HS-27A (cell line): Measurements from ENCODE around the gene TRIP6.
"Not testable (repeated sequence)": the region's sequence is repeated elsewhere in the genome, so short reads cannot be mapped to it uniquely, and the experiment has no call there.

Source experiments
- DNase-seq: peaks from one replicate; pipeline ENCODE4 v3.0.0-alpha.2; 2012; ENCODE audit warnings: low read depth, missing footprints

The TRIP6 gene

DNA sequence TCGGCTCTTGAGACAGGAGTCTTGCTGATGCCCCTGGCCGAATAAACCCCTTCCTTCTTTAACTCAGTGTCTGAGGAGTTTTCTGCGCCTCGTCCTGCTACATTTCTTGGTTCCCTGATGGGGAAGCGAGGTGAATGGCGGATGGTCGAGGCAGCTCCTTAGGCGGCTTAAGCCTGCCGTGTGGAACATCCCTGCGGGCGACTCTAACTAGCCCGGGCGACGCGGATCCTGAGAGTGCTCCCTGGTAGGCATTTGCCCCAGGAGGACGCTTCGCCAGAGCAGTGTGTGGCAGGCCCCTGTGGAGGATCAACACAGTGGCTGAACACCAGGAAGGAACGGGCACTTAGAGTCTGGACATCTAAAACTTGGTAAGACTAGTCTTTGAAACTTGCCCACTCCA is 27.8 kb upstream of the TRIP6 start:
- DNase-seq, result no peak

DNA sequence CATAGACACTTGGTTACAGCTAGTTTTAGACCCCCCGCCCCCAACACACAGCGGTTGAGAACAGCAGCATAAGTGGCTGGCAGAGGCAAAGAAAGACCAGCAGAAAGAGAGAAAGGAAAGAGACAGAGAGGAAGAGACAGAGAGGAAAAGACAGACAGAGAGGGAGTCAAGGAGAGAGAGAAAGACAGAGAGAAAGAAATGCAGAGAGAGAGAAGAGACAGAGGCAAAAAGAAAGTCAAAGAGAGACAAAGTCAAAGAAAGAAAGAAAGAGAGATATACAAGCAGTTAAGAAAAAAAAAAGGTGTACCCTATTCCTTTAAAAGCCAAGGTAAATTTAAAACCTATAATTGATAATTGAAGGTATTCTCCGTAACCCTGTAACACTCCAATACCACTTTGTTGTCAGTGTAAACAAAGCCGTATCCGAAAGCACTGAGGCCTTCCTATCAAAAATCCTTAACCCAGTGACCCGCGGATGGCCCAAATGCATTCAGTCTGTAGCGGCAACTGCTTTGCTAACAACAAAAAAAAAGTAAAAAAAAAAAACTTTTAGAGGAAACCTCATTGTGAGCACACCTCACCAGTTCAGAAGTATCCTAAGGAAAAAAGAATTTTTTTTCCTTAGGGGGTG is 26.6 kb upstream of the TRIP6 start:
- no peak for DNase-seq

DNA sequence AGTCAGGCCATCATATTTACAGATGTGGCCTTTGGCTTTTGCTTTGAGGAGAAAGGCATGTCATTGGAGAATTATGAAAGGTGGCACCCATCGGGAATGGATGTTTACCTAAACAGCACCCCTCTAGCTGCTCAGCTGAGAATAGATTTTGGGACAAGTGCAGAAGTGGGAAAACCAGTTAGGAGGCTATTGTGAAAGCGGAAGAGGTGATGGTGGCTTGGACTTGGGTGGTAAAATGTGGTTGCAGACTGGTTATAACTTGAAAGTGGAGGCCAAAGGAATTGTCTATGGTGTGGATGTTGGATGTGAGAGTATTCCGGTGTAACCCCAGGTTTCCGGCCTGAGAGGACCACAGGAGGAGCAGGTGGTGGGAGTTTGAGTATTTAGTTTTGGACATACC is 19.8 kb upstream of the TRIP6 start:
- no peak for DNase-seq

DNA sequence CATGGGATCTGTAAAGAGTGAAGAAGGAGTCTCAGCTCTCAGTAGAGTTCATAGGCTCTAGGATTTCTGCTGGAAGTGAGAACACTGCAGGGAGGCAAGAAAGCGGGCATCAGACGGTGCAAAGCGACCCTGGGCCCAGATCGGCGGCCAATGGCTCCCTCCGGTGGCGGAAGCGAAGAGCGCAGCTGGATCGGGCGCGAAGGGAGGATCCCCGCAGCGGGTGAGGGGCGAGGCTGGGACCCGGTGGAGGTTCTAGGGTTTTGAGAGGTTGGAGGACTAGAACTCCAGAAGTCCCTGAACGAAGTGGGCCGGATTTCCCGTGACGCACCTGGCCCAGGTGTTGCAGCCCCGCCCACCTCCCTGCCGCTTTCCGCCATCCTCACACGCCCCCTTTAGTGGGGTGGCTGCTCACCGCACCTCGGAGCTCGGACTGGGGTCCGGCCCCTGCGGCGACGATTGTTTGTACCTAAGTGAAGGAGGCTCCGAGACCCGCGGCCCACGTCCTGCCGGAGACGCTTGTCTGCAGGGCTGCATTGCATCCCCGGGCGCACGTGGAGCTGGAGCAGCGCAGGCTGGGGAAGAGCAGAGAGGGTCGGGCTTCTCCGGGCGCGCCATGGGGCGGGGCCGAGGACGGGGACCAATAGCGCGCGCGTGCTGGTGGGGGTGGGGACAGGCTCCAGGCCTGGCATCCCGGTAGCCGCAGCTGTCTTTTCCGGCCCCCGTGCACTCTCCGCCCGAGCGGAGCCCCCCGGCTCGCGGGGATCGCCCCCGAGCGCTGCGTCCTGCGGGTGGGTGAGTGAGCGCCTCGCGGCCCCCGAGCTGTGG is 14.9 kb upstream of the TRIP6 start, which contains the start of gene SLC12A9:
TSS of gene SLC12A9 (plus strand) at position 666 of the 825 bp plus-strand sequence. CDS start 1,485 bp downstream, outside the sequence.
- no peak for DNase-seq

DNA sequence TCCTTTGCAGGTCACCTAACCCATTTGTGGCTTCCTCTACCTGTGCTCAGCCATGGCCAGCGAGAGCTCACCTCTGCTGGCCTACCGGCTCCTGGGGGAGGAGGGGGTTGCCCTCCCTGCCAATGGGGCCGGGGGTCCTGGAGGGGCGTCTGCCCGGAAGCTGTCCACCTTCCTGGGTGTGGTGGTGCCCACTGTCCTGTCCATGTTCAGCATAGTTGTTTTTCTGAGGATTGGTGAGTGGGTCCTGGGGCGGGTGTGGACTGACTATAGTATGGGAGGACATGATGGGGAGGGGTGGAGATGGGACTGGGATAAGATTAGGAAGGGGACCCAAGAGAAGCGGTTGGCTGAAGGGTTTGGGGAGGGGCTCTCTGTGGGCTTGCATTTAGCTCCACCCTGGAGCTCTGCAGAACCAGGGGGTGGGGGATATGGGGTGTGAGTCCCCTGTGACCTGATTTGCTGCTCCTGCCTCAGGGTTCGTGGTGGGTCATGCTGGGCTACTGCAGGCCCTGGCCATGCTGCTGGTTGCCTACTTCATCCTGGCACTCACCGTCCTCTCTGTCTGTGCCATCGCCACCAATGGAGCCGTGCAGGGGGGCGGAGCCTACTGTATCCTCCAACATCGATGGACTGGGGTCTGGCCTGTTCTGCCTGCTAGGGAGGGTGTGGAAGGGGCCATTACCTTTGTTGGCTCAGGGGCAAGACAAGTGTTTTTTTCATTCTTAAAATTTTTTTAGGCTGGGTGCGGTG is 12.9 kb upstream of the TRIP6 start:
- DNase-seq, result no peak

DNA sequence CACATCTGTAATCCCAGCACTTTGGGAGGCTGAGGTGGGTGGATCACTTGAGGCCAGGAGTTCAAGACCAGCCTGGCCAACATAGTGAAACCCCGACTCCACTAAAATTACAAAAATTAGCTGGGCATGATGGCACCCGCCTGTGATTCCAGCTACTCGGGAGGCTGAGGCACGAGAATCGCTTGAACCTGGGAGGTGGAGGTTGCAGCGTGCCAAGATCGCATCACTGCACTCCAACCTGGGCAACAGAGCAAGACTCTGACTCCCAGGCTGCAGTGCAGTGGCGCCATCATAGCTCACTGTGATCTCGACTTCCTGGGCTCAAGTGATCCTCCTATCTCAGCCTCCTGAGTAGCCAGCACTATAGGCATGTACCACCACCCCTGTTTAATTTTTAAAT is 12.3 kb upstream of the TRIP6 start:
- DNase-seq, result not testable (repeated sequence)

DNA sequence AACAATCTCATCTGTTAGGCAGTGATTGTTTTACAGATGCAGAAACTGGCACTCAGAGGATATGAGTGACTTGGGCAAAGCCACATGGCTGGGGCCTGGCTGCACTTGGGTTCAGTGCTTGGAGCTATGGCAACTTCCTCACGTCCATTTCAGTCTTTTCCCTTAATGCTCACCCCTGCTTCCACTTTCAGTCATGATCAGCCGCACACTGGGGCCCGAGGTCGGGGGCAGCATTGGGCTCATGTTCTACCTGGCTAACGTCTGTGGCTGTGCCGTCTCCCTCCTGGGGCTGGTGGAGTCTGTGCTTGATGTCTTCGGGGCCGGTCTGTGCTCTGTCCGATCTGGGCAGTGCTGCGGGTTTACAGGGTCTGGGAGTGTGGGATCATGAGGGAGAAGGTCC is 11.7 kb upstream of the TRIP6 start:
- no peak for DNase-seq

DNA sequence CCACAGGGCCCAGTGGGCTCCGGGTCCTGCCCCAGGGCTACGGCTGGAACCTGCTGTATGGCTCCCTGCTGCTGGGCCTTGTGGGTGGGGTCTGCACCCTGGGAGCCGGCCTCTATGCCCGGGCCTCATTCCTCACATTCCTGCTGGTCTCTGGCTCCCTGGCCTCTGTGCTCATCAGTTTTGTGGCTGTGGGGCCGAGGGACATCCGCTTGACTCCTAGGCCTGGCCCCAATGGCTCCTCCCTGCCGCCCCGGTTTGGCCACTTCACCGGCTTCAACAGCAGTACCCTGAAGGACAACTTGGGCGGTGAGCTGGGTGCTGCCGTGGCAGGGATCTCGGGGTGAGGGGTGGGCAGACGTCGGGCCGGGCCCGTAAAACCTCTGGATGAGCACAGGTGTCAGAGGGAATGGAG is 10.3 kb upstream of the TRIP6 start:
- DNase-seq, result no peak

DNA sequence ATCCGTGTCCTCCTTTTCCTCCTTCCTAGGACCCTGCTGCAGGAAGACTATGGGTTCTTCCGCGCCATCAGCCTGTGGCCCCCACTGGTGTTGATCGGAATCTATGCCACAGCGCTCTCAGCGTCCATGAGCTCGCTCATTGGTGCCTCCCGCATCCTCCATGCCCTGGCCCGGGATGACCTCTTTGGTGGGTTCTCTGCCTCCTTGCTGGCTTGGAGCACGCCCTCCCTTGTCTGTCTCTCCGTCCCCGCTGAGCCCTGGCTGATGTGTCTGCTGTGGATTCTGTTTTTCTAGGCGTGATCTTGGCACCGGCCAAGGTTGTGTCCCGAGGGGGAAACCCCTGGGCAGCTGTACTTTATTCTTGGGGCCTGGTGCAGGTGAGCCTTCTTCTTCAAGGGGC is 7.3 kb upstream of the TRIP6 start:
- no peak for DNase-seq

DNA sequence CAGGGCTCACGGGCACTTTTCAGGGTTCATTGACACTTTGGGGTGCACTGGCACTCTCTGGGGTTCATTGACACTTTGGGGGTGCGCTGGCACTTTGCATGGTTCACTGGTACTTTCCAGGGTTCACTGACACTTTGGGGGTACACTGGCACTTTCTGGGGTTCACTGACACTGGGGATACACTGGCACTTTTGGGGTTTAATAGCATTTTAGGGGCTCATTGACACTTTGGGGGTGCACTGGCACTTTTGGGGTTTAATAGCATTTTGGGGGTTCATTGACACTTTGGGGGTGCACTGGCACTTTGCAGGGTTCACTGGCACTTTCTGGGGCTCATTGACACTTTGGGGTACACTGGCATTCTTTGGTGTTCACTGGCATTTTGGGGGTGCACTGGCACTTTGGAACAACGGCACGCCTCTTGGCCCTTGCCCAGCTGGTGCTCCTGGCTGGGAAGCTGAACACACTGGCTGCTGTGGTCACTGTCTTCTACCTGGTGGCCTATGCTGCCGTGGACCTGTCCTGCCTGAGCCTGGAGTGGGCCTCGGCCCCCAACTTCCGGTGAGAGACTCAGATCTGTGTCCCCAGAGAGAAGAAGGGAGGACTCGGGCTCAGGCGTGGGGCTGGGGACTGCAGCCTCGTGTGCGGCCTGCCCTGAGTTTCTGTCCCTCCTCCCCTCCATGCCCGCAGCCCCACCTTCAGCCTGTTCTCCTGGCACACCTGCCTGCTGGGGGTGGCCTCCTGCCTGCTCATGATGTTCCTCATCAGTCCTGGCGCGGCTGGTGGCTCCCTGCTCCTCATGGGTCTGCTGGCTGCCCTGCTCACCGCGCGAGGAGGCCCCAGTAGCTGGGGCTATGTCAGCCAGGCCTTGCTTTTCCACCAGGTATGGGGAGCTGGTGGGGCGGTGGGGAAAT is 6.2 kb upstream of the TRIP6 start:
- DNase-seq, result no peak

DNA sequence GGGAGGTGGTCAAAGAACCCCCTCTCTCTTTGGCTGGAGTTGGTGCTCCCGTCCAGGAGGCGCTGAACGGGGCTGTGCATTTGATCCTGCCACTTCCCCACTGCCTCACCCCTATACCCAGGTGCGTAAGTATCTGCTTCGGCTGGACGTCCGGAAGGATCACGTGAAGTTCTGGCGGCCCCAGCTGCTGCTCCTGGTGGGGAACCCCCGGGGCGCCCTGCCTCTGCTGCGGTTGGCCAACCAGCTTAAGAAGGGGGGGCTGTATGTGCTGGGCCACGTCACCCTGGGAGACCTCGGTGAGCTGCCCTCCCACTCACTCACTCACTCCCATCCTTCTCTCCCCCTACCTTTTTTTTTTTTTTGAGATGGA is 5.6 kb upstream of the TRIP6 start:
- DNase-seq, result no peak

DNA sequence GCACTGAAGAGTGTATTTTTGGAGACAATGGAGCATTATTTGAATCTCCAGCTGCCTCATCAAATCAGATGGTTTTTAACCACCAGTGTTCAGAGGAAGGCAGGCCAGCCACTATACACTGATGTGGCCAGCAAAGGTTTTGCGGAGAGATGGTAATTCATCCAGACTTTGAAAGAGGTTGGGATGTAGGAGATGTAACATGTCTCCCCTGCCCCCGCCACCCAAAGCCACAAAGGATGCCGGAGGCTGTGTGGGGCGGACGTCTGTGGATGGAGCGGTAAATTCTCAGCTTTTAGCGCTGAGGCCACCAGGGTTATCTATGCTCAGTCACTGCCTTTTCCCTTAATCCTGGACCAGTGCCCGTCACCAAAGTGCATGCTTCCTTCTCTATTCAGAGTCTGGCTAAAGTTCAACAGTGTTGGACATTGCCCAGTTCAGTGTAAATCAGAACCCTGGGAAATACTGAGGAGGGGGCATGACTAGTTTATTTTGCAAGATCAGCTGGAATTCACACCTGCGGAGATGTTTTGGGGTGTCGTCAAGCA is 3.7 kb upstream of the TRIP6 start:
- no peak for DNase-seq

DNA sequence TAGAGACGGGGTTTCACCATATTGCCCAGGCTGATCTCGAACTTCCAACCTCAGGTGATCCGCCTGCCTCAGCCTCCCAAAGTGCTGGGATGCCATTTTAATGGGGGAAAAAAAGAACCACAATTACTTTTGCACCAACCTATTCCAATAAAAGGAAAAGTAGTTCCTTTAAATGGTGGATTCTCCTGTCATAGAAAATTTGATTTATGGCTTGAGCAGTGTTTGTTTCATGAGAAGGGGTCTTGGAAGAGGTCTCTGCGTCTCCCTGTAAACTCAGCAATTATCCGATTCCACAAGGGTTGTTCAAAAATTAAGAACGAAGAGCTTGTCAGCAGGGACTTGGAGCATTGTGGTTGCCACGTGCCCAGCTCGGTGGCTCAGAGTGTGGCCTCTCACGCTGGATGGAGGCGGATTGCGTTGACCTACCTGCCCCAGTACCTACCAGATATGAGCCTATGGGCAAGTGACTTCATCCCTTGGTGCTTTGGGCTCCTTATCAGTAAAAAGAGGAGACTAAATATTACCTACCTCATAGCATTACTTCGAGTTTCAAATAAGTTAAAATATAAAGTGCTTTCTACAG is 2.8 kb upstream of the TRIP6 start:
- no peak for DNase-seq

DNA sequence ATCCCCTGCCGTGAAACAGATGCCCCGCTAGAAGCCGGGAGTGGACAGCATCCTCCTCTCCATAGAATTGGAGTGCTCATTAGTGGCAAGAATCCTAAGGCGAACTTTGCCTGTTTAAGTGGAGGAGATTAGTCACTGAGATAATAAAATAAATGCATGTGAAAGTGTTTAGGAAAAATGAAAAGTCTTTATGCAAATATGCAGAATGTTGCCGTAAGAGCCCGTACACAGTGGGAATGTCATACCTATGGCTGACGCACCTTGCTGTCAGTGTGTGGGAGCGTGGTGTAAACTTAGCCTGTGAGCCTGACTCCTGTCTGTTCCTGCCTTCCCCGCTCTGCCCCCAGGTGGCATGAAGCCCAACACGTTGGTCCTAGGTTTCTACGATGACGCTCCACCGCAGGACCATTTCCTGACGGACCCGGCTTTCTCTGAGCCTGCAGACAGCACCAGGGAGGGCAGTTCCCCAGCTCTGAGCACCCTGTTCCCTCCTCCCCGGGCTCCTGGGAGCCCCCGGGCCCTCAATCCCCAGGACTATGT is 1.7 kb upstream of the TRIP6 start:
- DNase-seq, result no peak

DNA sequence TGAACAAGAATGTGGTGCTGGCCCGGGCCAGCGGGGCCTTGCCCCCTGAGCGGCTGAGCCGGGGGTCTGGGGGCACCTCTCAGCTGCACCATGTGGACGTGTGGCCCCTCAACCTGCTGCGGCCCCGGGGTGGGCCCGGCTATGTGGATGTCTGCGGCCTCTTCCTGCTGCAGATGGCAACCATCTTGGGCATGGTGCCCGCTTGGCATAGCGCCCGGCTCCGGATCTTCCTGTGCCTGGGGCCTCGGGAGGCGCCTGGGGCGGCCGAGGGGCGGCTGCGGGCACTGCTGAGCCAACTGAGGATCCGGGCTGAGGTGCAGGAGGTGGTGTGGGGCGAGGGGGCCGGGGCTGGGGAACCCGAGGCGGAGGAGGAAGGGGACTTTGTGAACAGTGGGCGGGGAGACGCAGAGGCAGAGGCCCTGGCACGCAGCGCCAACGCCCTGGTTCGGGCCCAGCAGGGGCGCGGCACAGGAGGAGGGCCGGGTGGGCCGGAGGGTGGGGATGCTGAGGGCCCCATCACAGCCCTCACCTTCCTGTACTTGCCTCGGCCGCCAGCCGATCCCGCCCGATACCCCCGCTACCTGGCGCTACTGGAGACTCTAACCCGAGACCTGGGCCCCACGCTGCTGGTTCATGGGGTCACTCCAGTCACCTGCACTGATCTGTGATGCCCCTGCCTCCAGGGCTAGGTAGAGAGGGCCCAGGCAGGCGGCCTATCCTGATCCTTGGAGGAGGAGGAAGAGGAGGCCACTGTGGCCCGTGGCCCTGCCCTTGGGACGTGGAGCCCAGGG is 1.1 kb upstream of the TRIP6 start:
- DNase-seq, result no peak

DNA sequence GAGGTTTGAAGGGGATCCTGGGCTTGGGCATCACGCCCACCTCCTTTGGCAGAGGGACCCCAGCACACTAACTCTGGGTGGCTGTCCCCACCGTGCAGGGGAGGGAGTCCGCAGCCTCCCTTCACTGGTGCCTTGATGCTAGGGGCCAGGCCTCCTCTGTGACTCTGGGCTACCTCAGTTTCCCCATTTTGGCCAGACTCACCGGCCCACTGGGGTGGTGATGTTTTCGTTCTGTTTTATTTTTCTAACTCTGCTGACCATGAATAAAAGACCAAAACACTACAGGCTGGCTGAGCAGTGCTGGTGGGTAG is 503 bp upstream of the TRIP6 start:
- DNase-seq, result no peak

DNA sequence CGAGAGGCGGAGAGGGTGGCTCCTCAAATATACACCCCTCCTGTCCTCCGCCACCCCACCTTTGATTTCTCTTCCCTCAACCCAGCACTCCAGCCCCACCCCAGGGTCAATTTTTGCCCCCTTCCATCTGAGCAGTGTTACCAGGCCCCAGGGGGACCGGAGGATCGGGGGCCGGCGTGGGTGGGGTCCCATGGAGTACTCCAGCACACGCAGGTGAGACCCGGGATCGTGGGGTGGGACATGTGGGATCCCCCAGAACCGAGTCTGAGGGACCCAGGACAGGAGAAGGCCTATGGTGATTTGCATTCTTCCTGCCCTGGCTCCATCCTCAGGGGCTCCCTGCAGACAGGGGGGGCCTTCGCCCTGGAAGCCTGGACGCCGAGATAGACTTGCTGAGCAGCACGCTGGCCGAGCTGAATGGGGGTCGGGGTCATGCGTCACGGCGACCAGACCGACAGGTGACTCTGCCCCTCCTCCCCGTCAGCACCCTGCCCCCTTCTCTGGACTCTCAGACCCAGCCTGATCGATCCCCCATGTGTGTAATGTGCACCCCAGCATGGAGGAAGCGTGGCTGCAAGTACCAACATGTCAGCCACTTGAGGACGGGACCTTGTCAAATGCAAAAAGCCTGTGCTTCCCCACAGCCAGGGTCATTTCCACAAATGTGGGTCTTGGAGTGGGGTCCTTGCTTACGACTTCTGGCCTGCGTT is 744 bp downstream of the TRIP6 start:
- DNase-seq, result no peak

DNA sequence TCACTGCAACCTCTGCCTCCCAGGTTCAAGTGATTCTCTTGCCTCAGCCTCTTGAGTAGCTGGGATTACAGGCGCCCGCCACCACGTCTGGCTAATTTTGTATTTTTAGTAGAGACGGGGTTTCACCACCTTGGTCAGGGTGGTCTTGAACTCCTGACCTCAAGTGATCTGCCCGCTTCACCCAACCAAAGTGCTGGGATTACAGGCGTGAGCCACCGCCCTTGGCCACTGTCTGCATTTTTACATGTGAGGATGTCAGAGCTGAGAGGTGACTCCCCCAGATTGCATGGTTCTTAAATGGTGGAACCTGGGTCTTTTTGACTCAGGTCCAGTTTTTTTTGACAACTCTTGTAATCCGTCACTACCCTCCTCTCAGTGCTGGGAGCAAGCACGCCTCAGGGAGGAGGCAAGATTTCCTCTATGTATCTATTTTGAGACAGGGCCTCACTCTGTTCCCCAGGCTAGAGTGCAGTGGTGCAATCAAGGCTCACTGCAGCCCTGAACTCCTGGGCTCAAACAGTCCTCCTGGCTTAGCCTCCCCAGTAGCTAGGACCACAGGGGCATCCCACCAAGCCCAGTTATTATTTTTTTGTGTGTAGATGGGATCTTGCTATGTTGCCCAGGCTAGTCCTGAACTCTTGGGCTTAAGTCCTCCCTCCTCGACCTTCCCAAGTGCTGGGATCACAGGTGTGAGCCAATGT is 6.6 kb downstream of the TRIP6 start:
- DNase-seq, result no peak

DNA sequence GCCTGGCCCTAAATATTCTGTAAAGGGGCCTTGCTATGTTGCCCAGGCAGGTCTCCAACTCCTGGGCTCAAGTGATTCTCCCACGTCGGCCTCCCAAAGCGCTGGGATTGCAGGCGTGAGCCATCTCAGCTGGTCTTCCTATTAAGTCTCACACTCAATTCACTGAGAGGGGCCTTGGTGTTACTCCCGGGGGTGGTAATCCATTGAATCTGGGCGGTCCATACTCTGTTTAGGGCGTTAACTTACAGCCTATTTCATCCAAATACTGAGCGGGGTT is 7.1 kb downstream of the TRIP6 start:
- no peak for DNase-seq
